Measurements from ENCODE around the gene ADAP1. TPM values are rescaled to one million over a fixed set of nuclear protein-coding genes. Genes with fewer than 3 reads are reported as not detected.

The ADAP1 gene
- total RNA-seq, 4 donors from 2014 or later = 44.8 to 106 (median 60.1) TPM

GRCh38 chr7:956031-956430, 1.6 kb upstream of the ADAP1 start:
- Histone ChIP-seq H3K4me3 (no peak overlapping the region), H3K27me3 (peaks cover 18% of the 10 kb centered on the region), H3K27ac (peak overlapping the region in 3 of 4 donors; percentile 92 to 97 (median 93)), H3K4me1 (peaks cover 0 to 40% (median 12%) of the 10 kb centered on the region in 3 donors), H3K9me3 (no peaks in the 10 kb centered on the region), H3K36me3 (no peaks in the 10 kb centered on the region)
- TF ChIP-seq POLR2AphosphoS5 (IDR thresholded peaks at IDR 0.05) (no peak), POLR2A (IDR thresholded peaks at IDR 0.05) (no peak), CTCF (IDR thresholded peaks at IDR 0.05) (no peak), EP300 (IDR thresholded peaks at IDR 0.05) (no peak)
- no peak for ATAC-seq
- 76 to 78% methylated on average over 3 to 6 of the region's 10 CpGs for WGBS, 2 donors (ENCODE audit: low coverage in 1 of 2)

GRCh38 chr7:953547-954327, 743 bp downstream of the ADAP1 start:
- Histone ChIP-seq H3K9me3 (no peaks in the 10 kb centered on the region), H3K36me3 (no peaks in the 10 kb centered on the region), H3K4me3 (peak overlapping the region; percentile 33 to 80), H3K27me3 (peaks cover 18% of the 10 kb centered on the region), H3K27ac (peak overlapping the region; percentile 19 to 97 (median 92)), H3K4me1 (peaks cover 0 to 45% (median 12%) of the 10 kb centered on the region in 3 donors)
- no CpG with 5 or more reads among the region's 78 CpGs for WGBS, 2 donors (ENCODE audit: low coverage in 1 of 2)
- peak; percentile 76 for ATAC-seq
- peak; percentile 38 for TF ChIP-seq POLR2AphosphoS5 (IDR thresholded peaks at IDR 0.05)
- no peak for TF ChIP-seq EP300 (IDR thresholded peaks at IDR 0.05)
- TF ChIP-seq CTCF (IDR thresholded peaks at IDR 0.05) = no peak
- peak; percentile 45 to 76 for TF ChIP-seq POLR2A (IDR thresholded peaks at IDR 0.05)

- no peak for ATAC-seq
- peak overlapping the region; percentile 33 to 80 for H3K4me3 ChIP-seq
- H3K36me3 ChIP-seq = no peaks in the 10 kb centered on the region
- H3K27me3 ChIP-seq = peaks cover 18% of the 10 kb centered on the region
- H3K27ac ChIP-seq = peak overlapping the region in 3 of 4 donors; percentile 92 to 97 (median 93)
- no peaks in the 10 kb centered on the region for H3K9me3 ChIP-seq
- peaks cover 0 to 45% (median 12%) of the 10 kb centered on the region in 3 donors for H3K4me1 ChIP-seq
- WGBS, 2 donors (ENCODE audit: low coverage in 1 of 2) = 25 to 60% methylated on average over 1 to 2 of the region's 20 CpGs
- no peak for TF ChIP-seq POLR2A (IDR thresholded peaks at IDR 0.05)
- TF ChIP-seq EP300 (IDR thresholded peaks at IDR 0.05) = no peak
Measured at GRCh38 chr7:952548-953441, 1.7 kb downstream of the ADAP1 start.

GRCh38 chr7:951881-952547, 2.5 kb downstream of the ADAP1 start:
- H3K4me3 ChIP-seq = no peak overlapping the region
- H3K27me3 ChIP-seq = peaks cover 18% of the 10 kb centered on the region
- no peaks in the 10 kb centered on the region for H3K9me3 ChIP-seq
- WGBS, 2 donors (ENCODE audit: low coverage in 1 of 2) = no CpG with 5 or more reads among the region's 21 CpGs
- H3K4me1 ChIP-seq = peaks cover 0 to 45% (median 12%) of the 10 kb centered on the region in 3 donors
- H3K27ac ChIP-seq = peak overlapping the region in 1 of 4 donors; percentile 92
- no peaks in the 10 kb centered on the region for H3K36me3 ChIP-seq
- no peak for ATAC-seq
- TF ChIP-seq POLR2AphosphoS5 (IDR thresholded peaks at IDR 0.05) (no peak), EP300 (IDR thresholded peaks at IDR 0.05) (no peak), POLR2A (IDR thresholded peaks at IDR 0.05) (no peak), CTCF (IDR thresholded peaks at IDR 0.05) (no peak)

All from gastroesophageal sphincter (tissue), 4 donors.